ENCODE data around the gene KRT13. TPM values are rescaled to one million over a fixed set of nuclear protein-coding genes. Genes with fewer than 3 reads are reported as not detected.

Gene KRT13
- total and polyA plus RNA-seq, 4 donors, result 0.13 to 3.7 (median 2.8) TPM; not detected in 1

GRCh38 chr17:41521574-41522261 lies 16.3 kb upstream of the KRT13 start:
- H3K27me3 ChIP-seq (ENCODE audit: control insufficient read depth in 4 of 4, insufficient read depth in 4 of 4, low read length in 3 of 4), result no peaks in the 10 kb centered on the region
- no peak overlapping the region for H3K4me3 ChIP-seq (ENCODE audit: low read depth in 1 of 3, low read length in 3 of 3)
- TF ChIP-seq RAD21 (IDR thresholded peaks at IDR 0.05), result no peak
- TF ChIP-seq CTCF (IDR thresholded peaks at IDR 0.05; ENCODE audit: low read depth, low read length, missing input control), result no peak
- no peak for TF ChIP-seq REST (IDR thresholded peaks at IDR 0.05)
- TF ChIP-seq TAF1 (conservative IDR thresholded peaks at IDR 0.05), result no peak
- no peak for TF ChIP-seq GABPA (IDR thresholded peaks at IDR 0.05 in 1 of 2, conservative IDR thresholded peaks at IDR 0.05 in 1 of 2)
- no peak for TF ChIP-seq HNF4G (IDR thresholded peaks at IDR 0.05)
- TF ChIP-seq NR2F2 (IDR thresholded peaks at IDR 0.05), result no peak
- no peak for TF ChIP-seq FOXA2 (IDR thresholded peaks at IDR 0.05)
- TF ChIP-seq, protein P1, sequence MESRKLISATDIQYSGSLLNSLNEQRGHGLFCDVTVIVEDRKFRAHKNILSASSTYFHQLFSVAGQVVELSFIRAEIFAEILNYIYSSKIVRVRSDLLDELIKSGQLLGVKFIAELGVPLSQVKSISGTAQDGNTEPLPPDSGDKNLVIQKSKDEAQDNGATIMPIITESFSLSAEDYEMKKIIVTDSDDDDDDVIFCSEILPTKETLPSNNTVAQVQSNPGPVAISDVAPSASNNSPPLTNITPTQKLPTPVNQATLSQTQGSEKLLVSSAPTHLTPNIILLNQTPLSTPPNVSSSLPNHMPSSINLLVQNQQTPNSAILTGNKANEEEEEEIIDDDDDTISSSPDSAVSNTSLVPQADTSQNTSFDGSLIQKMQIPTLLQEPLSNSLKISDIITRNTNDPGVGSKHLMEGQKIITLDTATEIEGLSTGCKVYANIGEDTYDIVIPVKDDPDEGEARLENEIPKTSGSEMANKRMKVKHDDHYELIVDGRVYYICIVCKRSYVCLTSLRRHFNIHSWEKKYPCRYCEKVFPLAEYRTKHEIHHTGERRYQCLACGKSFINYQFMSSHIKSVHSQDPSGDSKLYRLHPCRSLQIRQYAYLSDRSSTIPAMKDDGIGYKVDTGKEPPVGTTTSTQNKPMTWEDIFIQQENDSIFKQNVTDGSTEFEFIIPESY (IDR thresholded peaks at IDR 0.05), result no peak
- TF ChIP-seq MAX (IDR thresholded peaks at IDR 0.05), result no peak
- no peak for TF ChIP-seq RXRA (IDR thresholded peaks at IDR 0.05)
- H3K9me3 ChIP-seq (ENCODE audit: control insufficient read depth in 4 of 4, low read length in 3 of 4), result no peaks in the 10 kb centered on the region
- H3K9ac ChIP-seq (ENCODE audit: low read depth in 1 of 2, low read length in 2 of 2), result no peak overlapping the region
- DNase-seq (ENCODE audit: low spot score), result no peak
- H3K36me3 ChIP-seq (ENCODE audit: control insufficient read depth in 4 of 4, insufficient read depth in 3 of 4, low read depth in 1 of 4, low read length in 3 of 4), result no peaks in the 10 kb centered on the region
- 71% methylated on average over 6 of the region's 6 CpGs for WGBS
- no peaks in the 10 kb centered on the region for H3K4me1 ChIP-seq (ENCODE audit: control insufficient read depth in 4 of 4, insufficient read depth in 4 of 4, low read length in 3 of 4)
- no peak overlapping the region for H3K27ac ChIP-seq (ENCODE audit: low read depth in 1 of 2, low read length in 2 of 2)

DNA sequence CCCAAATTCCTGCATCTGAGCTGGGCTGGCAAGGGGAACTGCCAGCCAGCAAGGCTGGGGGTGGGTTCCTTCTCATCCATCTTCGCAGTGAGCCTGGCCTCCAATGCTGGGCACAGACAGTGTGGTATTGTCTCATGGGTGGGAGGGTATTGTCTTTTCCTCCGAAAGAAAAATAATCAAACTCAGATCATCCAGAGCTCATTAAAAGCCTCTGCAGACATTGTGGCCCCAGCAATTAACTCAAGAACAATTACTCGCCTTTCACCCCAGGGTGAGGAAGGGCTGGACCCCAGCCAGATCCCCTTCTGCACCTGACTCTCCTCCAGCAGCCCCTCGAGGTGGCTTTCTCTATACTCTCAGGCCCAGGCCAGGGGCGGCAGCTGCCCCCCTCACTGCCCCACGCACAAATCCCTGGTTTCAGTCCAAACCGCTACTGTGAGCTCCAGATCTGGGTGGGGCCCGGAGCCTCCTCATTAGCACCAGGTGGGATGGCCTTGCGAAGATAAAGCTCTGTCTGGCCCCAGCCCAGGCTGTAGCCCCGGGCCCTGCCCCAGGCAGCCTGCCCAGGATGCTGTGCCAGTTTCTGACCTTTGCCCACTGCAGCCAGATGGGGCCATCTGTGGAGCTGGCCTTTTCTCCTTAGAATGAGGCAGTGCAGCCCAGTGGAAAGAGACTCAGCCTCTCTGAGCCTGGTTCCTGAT lies 15.6 kb upstream of the KRT13 start:
- H3K9me3 ChIP-seq (ENCODE audit: control insufficient read depth in 4 of 4, low read length in 3 of 4), result no peaks in the 10 kb centered on the region
- no peaks in the 10 kb centered on the region for H3K4me1 ChIP-seq (ENCODE audit: control insufficient read depth in 4 of 4, insufficient read depth in 4 of 4, low read length in 3 of 4)
- H3K4me3 ChIP-seq (ENCODE audit: low read depth in 1 of 3, low read length in 3 of 3), result no peak overlapping the region
- H3K27me3 ChIP-seq (ENCODE audit: control insufficient read depth in 4 of 4, insufficient read depth in 4 of 4, low read length in 3 of 4), result no peaks in the 10 kb centered on the region
- no peak overlapping the region for H3K27ac ChIP-seq (ENCODE audit: low read depth in 1 of 2, low read length in 2 of 2)
- WGBS, result 60% methylated on average over 10 of the region's 10 CpGs
- no peak for TF ChIP-seq REST (IDR thresholded peaks at IDR 0.05)
- no peak for TF ChIP-seq JUND (IDR thresholded peaks at IDR 0.05)
- no peak for TF ChIP-seq YY1 (IDR thresholded peaks at IDR 0.05)
- TF ChIP-seq, protein P2, sequence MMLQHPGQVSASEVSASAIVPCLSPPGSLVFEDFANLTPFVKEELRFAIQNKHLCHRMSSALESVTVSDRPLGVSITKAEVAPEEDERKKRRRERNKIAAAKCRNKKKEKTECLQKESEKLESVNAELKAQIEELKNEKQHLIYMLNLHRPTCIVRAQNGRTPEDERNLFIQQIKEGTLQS (IDR thresholded peaks at IDR 0.05), result no peak
- no peak for TF ChIP-seq SP1 (IDR thresholded peaks at IDR 0.05)
- no peak for TF ChIP-seq FOXA2 (IDR thresholded peaks at IDR 0.05)
- TF ChIP-seq HNF4A (conservative IDR thresholded peaks at IDR 0.05), result no peak
- no peak for TF ChIP-seq FOXA1 (IDR thresholded peaks at IDR 0.05)
- no peaks in the 10 kb centered on the region for H3K36me3 ChIP-seq (ENCODE audit: control insufficient read depth in 4 of 4, insufficient read depth in 3 of 4, low read depth in 1 of 4, low read length in 3 of 4)
- H3K9ac ChIP-seq (ENCODE audit: low read depth in 1 of 2, low read length in 2 of 2), result no peak overlapping the region
- no peak for DNase-seq (ENCODE audit: low spot score)
